Activated CD4-positive, alpha-beta memory T cell treated with anti-CD3 and anti-CD28 coated beads for 36 hours (primary cell): ENCODE measurements around the gene POC1A. TPM values are rescaled to one million over a fixed set of nuclear protein-coding genes. Genes with fewer than 3 reads are reported as not detected.
"Not testable (repeated sequence)": the region's sequence is repeated elsewhere in the genome, so short reads cannot be mapped to it uniquely, and the experiment has no call there.

Experiments used
- CTCF ChIA-PET: fragments of 350-600 bp; sonication (Branson Sonifier 250); formaldehyde crosslinking; loops from one replicate; lab custom pipeline; 2021; ENCODE audit warnings: antibody characterized with exemption, inconsistent platforms; lab: Charles Lee
- POLR2A ChIA-PET: fragments of 350-600 bp; sonication (Branson Sonifier 250); formaldehyde crosslinking; loops from one replicate; lab custom pipeline; 2021; ENCODE audit warnings: antibody characterized with exemption; lab: Charles Lee
- DNase-seq: peaks from one replicate; pipeline ENCODE4 v3.0.0-alpha.2; 2020
- H3K27ac Mint-ChIP-seq: one replicate; pipeline ENCODE4 v1.8.0; 2021; ENCODE audit warnings: mixed read lengths
- H3K27me3 Mint-ChIP-seq: one replicate; pipeline ENCODE4 v1.8.0; 2021; ENCODE audit warnings: mixed read lengths
- H3K36me3 Mint-ChIP-seq: one replicate; pipeline ENCODE4 v1.8.0; 2021; ENCODE audit warnings: mixed read lengths
- H3K4me1 Mint-ChIP-seq: one replicate; pipeline ENCODE4 v1.8.0; 2021; ENCODE audit warnings: low read depth, mixed read lengths
- H3K4me3 Mint-ChIP-seq: one replicate; pipeline ENCODE4 v1.8.0; 2021; ENCODE audit warnings: mild to moderate bottlenecking, mixed read lengths
- H3K9me3 Mint-ChIP-seq: one replicate; pipeline ENCODE4 v1.8.0; 2021; ENCODE audit warnings: mixed read lengths
- intact Hi-C: fragments of 100-400 bp; cut with micrococcal nuclease; formaldehyde crosslinking; loops from one replicate; pipeline ENCODE4 v1.15.1; 2023
- total RNA-seq, 2 experiments: library from RNA; stranded (reverse); gene quantifications; one replicate each; pipeline ENCODE4 v1.2.3, GENCODE V29; 2021

Gene POC1A
- total RNA-seq, 2 experiments from 2014 or later: 28.5 to 30.5 TPM

GRCh38 chr3:52171514-52172261 is 17.5 kb upstream of the POC1A start:
- POLR2A ChIA-PET: no interaction called here
- intact Hi-C loops: no loop called here
- H3K4me3 Mint-ChIP-seq: no peak overlapping the region
- DNase-seq: no peak
- H3K4me1 Mint-ChIP-seq: no peaks in the 10 kb centered on the region
- CTCF ChIA-PET: interaction anchor here (1.0 to 1.4 kb wide), 3 partner anchors 49 to 352 kb away, joined by 3 to 7 read pairs (median 6); no protein-coding TSS in a partner anchor
- H3K27ac Mint-ChIP-seq: no peak overlapping the region
- no peaks in the 10 kb centered on the region for H3K36me3 Mint-ChIP-seq
- no peaks in the 10 kb centered on the region for H3K27me3 Mint-ChIP-seq
- H3K9me3 Mint-ChIP-seq: no peaks in the 10 kb centered on the region

- H3K36me3 Mint-ChIP-seq, intact Hi-C loops, H3K4me1 Mint-ChIP-seq, DNase-seq, H3K27me3 Mint-ChIP-seq, H3K4me3 Mint-ChIP-seq, POLR2A ChIA-PET, H3K27ac Mint-ChIP-seq, H3K9me3 Mint-ChIP-seq: not testable (repeated sequence)
- CTCF ChIA-PET: interaction anchor here (1.0 to 1.4 kb wide), 3 partner anchors 9 to 168 kb away, joined by 3 to 7 read pairs (median 6); no protein-coding TSS in a partner anchor
These were observed 16.0 kb upstream of the POC1A start for GRCh38 chr3:52170217-52170616.

GRCh38 chr3:52167240-52167639 is 13.0 kb upstream of the POC1A start:
- intact Hi-C loops: no loop called here
- POLR2A ChIA-PET: interaction anchor here (0.6 kb wide), 1 partner anchor 116 kb away, joined by 4 read pairs; no protein-coding TSS in a partner anchor
- Mint-ChIP-seq H3K4me3 (no peak overlapping the region), H3K4me1 (no peaks in the 10 kb centered on the region), H3K27me3 (no peaks in the 10 kb centered on the region), H3K9me3 (no peaks in the 10 kb centered on the region), H3K36me3 (no peaks in the 10 kb centered on the region), H3K27ac (no peak overlapping the region)
- CTCF ChIA-PET: interaction anchor here (0.8 kb wide), 1 partner anchor 30 kb away, joined by 3 read pairs; no protein-coding TSS in a partner anchor
- DNase-seq: no peak

- Mint-ChIP-seq H3K27ac (no peak overlapping the region), H3K4me1 (no peaks in the 10 kb centered on the region), H3K36me3 (no peaks in the 10 kb centered on the region), H3K9me3 (no peaks in the 10 kb centered on the region), H3K4me3 (no peak overlapping the region), H3K27me3 (no peaks in the 10 kb centered on the region)
- POLR2A ChIA-PET: no interaction called here
- DNase-seq: no peak
- intact Hi-C loops: no loop called here
- CTCF ChIA-PET: interaction anchor here (0.8 to 1.0 kb wide), 2 partner anchors 40 to 57 kb away, joined by 3 read pairs; no protein-coding TSS in a partner anchor
These were observed 8.1 kb upstream of the POC1A start for GRCh38 chr3:52162250-52162872.

GRCh38 chr3:52159503-52159902 is 5.3 kb upstream of the POC1A start:
- Mint-ChIP-seq H3K9me3 (no peaks in the 10 kb centered on the region), H3K27ac (no peak overlapping the region), H3K4me3 (no peak overlapping the region), H3K4me1 (peaks cover 9% of the 10 kb centered on the region), H3K36me3 (no peaks in the 10 kb centered on the region), H3K27me3 (no peaks in the 10 kb centered on the region)
- intact Hi-C loops: loop anchor here (5.0 kb wide), 1 partner anchor 58 kb away; no protein-coding TSS in a partner anchor
- CTCF ChIA-PET: interaction anchor here (1.0 kb wide), 1 partner anchor 159 kb away, joined by 4 read pairs; no protein-coding TSS in a partner anchor
- POLR2A ChIA-PET: no interaction called here
- DNase-seq: no peak

- H3K9me3 Mint-ChIP-seq: no peaks in the 10 kb centered on the region
- POLR2A ChIA-PET: interaction anchor here (3.2 kb wide), 1 partner anchor 99 kb away, joined by 16 read pairs; the partner anchor contains the start of gene DUSP7
- H3K36me3 Mint-ChIP-seq: no peaks in the 10 kb centered on the region
- H3K27me3 Mint-ChIP-seq: no peaks in the 10 kb centered on the region
- peak overlapping the region; percentile 42 for H3K4me3 Mint-ChIP-seq
- H3K27ac Mint-ChIP-seq: peak overlapping the region; percentile 20
- peaks cover 20% of the 10 kb centered on the region for H3K4me1 Mint-ChIP-seq
- no peak for DNase-seq
- CTCF ChIA-PET: interaction anchor here (1.1 kb wide), 1 partner anchor 182 kb away, joined by 3 read pairs; the partner anchor contains the start of gene ABHD14B
- intact Hi-C loops: loop anchor here (5.0 kb wide), 1 partner anchor 61 kb away; no protein-coding TSS in a partner anchor
These were observed 1.7 kb upstream of the POC1A start for GRCh38 chr3:52155912-52156311.

GRCh38 chr3:52153389-52154096 is 680 bp downstream of the POC1A start:
- ChIA-PET POLR2A (interaction anchor here (0.7 to 3.2 kb wide), 5 partner anchors 14 to 170 kb away, joined by 3 to 16 read pairs (median 3); partner anchors contain the start of genes DUSP7 and RPL29), CTCF (interaction anchor here (0.9 to 1.7 kb wide), 13 partner anchors 9 to 293 kb away, joined by 3 to 9 read pairs (median 4); partner anchors contain the start of genes ABHD14B, ACY1 and DUSP7)
- no peaks in the 10 kb centered on the region for H3K9me3 Mint-ChIP-seq
- intact Hi-C loops: loop anchor here (1.0 to 5.0 kb wide), 5 partner anchors 45 to 211 kb away; partner anchors contain the start of genes ALAS1, PARP3 and WDR82
- DNase-seq: peak; percentile 32
- peak overlapping the region; percentile 88 for H3K4me3 Mint-ChIP-seq
- H3K27me3 Mint-ChIP-seq: no peaks in the 10 kb centered on the region
- peak overlapping the region; percentile 89 for H3K27ac Mint-ChIP-seq
- H3K36me3 Mint-ChIP-seq: peaks cover 8% of the 10 kb centered on the region
- H3K4me1 Mint-ChIP-seq: peaks cover 20% of the 10 kb centered on the region

GRCh38 chr3:52151991-52152390 is 2.2 kb downstream of the POC1A start:
- POLR2A ChIA-PET, H3K27ac Mint-ChIP-seq, DNase-seq, H3K9me3 Mint-ChIP-seq, H3K4me3 Mint-ChIP-seq, H3K27me3 Mint-ChIP-seq: not testable (repeated sequence)
- peaks cover 20% of the 10 kb centered on the region for H3K4me1 Mint-ChIP-seq
- H3K36me3 Mint-ChIP-seq: peaks cover 10% of the 10 kb centered on the region
- intact Hi-C loops: loop anchor here (5.0 kb wide), 1 partner anchor 125 kb away; the partner anchor contains the start of gene WDR82
- CTCF ChIA-PET: interaction anchor here (0.6 kb wide), 2 partner anchors 16 to 99 kb away, joined by 3 read pairs; no protein-coding TSS in a partner anchor

- no peak for DNase-seq
- ChIA-PET POLR2A (no interaction called here), CTCF (interaction anchor here (1.2 kb wide), 1 partner anchor 149 kb away, joined by 7 read pairs; no protein-coding TSS in a partner anchor)
- Mint-ChIP-seq H3K36me3 (peaks cover 10% of the 10 kb centered on the region), H3K4me3 (no peak overlapping the region), H3K27ac (no peak overlapping the region), H3K4me1 (peaks cover 19% of the 10 kb centered on the region), H3K9me3 (no peaks in the 10 kb centered on the region), H3K27me3 (no peaks in the 10 kb centered on the region)
- intact Hi-C loops: loop anchor here (5.0 kb wide), 1 partner anchor 126 kb away; the partner anchor contains the start of gene WDR82
These were observed 3.4 kb downstream of the POC1A start for GRCh38 chr3:52150860-52151259.

GRCh38 chr3:52150357-52150756 is 3.9 kb downstream of the POC1A start:
- Mint-ChIP-seq H3K36me3 (peaks cover 10% of the 10 kb centered on the region), H3K4me1 (peaks cover 14% of the 10 kb centered on the region), H3K9me3 (no peaks in the 10 kb centered on the region), H3K27ac (no peak overlapping the region), H3K4me3 (no peak overlapping the region), H3K27me3 (no peaks in the 10 kb centered on the region)
- DNase-seq: no peak
- POLR2A ChIA-PET: no interaction called here
- intact Hi-C loops: loop anchor here (5.0 kb wide), 1 partner anchor 127 kb away; the partner anchor contains the start of gene WDR82
- CTCF ChIA-PET: interaction anchor here (1.2 kb wide), 1 partner anchor 149 kb away, joined by 7 read pairs; no protein-coding TSS in a partner anchor

GRCh38 chr3:52149726-52150125 is 4.5 kb downstream of the POC1A start:
- CTCF ChIA-PET: interaction anchor here (1.2 kb wide), 1 partner anchor 148 kb away, joined by 7 read pairs; no protein-coding TSS in a partner anchor
- H3K4me3 Mint-ChIP-seq: no peak overlapping the region
- H3K27me3 Mint-ChIP-seq: no peaks in the 10 kb centered on the region
- intact Hi-C loops: loop anchor here (5.0 kb wide), 1 partner anchor 128 kb away; the partner anchor contains the start of gene WDR82
- H3K36me3 Mint-ChIP-seq: peaks cover 10% of the 10 kb centered on the region
- no peak for DNase-seq
- POLR2A ChIA-PET: no interaction called here
- H3K4me1 Mint-ChIP-seq: peaks cover 11% of the 10 kb centered on the region
- H3K9me3 Mint-ChIP-seq: no peaks in the 10 kb centered on the region
- no peak overlapping the region for H3K27ac Mint-ChIP-seq
